ENCODE measurements around the gene BTRC. TPM values are rescaled to one million over a fixed set of nuclear protein-coding genes. Genes with fewer than 3 reads are reported as not detected.

BTRC gene
- total RNA-seq, 1 donor from 2014 or later, result 38.4 TPM

DNA sequence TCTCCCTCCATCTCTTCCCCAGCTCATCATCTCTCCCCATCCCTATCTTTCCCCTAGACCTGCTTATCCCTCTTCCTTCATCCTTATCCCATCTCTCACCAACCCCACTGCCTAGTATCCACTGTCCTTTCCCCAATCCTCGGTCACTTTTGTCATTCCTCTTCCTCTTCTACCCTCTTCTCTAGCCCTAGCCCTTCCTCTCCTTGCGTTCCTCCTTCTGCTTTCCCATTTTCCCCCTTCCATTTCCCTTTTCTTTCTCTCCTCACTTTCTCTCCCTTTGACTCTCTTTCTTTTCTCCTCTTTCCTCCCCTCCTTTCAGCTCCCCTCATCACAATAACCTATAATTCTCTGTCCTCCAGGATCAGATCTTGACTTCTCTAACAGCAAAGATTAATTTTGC is 150.5 kb downstream of the BTRC start:
- TF ChIP-seq, protein P1, sequence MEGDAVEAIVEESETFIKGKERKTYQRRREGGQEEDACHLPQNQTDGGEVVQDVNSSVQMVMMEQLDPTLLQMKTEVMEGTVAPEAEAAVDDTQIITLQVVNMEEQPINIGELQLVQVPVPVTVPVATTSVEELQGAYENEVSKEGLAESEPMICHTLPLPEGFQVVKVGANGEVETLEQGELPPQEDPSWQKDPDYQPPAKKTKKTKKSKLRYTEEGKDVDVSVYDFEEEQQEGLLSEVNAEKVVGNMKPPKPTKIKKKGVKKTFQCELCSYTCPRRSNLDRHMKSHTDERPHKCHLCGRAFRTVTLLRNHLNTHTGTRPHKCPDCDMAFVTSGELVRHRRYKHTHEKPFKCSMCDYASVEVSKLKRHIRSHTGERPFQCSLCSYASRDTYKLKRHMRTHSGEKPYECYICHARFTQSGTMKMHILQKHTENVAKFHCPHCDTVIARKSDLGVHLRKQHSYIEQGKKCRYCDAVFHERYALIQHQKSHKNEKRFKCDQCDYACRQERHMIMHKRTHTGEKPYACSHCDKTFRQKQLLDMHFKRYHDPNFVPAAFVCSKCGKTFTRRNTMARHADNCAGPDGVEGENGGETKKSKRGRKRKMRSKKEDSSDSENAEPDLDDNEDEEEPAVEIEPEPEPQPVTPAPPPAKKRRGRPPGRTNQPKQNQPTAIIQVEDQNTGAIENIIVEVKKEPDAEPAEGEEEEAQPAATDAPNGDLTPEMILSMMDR (IDR thresholded peaks at IDR 0.05; ENCODE audit: unreplicated experiment), result no peak
- Mint-ChIP-seq H3K4me3 (no peak overlapping the region), H3K9me3 (no peaks in the 10 kb centered on the region), H3K27me3 (ENCODE audit: low read depth) (no peaks in the 10 kb centered on the region), H3K36me3 (no peaks in the 10 kb centered on the region), H3K4me1 (peaks cover 13% of the 10 kb centered on the region), H3K27ac (no peak overlapping the region)
- no peak for DNase-seq (ENCODE audit: low spot score in 2 of 2, unreplicated experiment in 2 of 2)

- TF ChIP-seq, protein P1 (IDR thresholded peaks at IDR 0.05; ENCODE audit: unreplicated experiment), result no peak
- H3K27me3 Mint-ChIP-seq (ENCODE audit: low read depth), result no peaks in the 10 kb centered on the region
- H3K36me3 Mint-ChIP-seq, result no peaks in the 10 kb centered on the region
- DNase-seq (ENCODE audit: low spot score in 2 of 2, unreplicated experiment in 2 of 2), result no peak
- peaks cover 13% of the 10 kb centered on the region for H3K4me1 Mint-ChIP-seq
- H3K4me3 Mint-ChIP-seq, result no peak overlapping the region
- H3K27ac Mint-ChIP-seq, result no peak overlapping the region
- H3K9me3 Mint-ChIP-seq, result no peaks in the 10 kb centered on the region
These were observed 153.1 kb downstream of the BTRC start for GRCh38 chr10:101506829-101507661.

DNA sequence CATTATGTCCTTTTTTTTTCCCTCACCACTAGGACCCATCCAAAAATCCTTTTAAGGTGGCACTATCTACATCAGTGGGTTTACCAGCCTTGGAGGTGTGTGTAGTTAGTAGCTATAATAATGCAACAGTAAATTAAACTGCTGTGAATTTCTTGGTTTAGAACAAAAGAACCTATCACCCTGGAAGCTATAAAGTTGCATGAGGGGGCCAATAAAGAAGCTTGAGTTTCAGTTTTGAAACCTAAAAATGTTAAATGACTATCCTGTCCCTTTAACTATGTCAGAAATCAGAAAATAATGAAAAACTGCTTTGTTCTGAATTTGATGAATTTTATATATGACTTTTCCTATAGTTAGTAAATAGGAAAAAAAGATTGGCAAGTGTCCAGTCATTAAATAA is 153.9 kb downstream of the BTRC start:
- no peaks in the 10 kb centered on the region for H3K9me3 Mint-ChIP-seq
- peaks cover 13% of the 10 kb centered on the region for H3K4me1 Mint-ChIP-seq
- no peak overlapping the region for H3K4me3 Mint-ChIP-seq
- H3K27ac Mint-ChIP-seq, result no peak overlapping the region
- DNase-seq (ENCODE audit: low spot score in 2 of 2, unreplicated experiment in 2 of 2), result no peak
- H3K27me3 Mint-ChIP-seq (ENCODE audit: low read depth), result no peaks in the 10 kb centered on the region
- H3K36me3 Mint-ChIP-seq, result no peaks in the 10 kb centered on the region
- TF ChIP-seq, protein P1 (IDR thresholded peaks at IDR 0.05; ENCODE audit: unreplicated experiment), result no peak

GRCh38 chr10:101511938-101512337 is 158.0 kb downstream of the BTRC start:
- H3K36me3 Mint-ChIP-seq, result no peaks in the 10 kb centered on the region
- H3K27me3 Mint-ChIP-seq (ENCODE audit: low read depth), result no peaks in the 10 kb centered on the region
- TF ChIP-seq, protein P1 (IDR thresholded peaks at IDR 0.05; ENCODE audit: unreplicated experiment), result no peak
- H3K27ac Mint-ChIP-seq, result no peak overlapping the region
- H3K4me1 Mint-ChIP-seq, result peaks cover 6% of the 10 kb centered on the region
- H3K4me3 Mint-ChIP-seq, result no peak overlapping the region
- no peaks in the 10 kb centered on the region for H3K9me3 Mint-ChIP-seq
- no peak for DNase-seq (ENCODE audit: low spot score in 2 of 2, unreplicated experiment in 2 of 2)

DNA sequence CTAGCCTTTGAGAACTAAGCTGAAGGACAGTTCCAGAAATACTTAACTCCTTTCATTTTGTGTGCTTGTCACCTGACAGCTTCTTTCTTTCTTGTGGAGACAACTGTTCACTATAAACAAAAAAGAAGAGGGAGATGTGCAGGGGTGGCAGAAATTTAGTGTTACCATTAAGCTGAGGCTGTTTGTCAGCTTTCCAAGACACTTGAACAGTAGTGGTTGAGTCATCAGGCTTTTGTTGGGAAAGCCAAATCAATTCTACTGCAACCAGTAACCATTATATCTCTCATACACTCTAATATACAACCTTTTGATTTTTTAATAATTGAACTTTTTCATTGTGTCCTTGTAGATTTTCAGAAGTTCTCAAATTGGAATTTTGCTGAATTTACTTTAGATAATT is 158.8 kb downstream of the BTRC start:
- Mint-ChIP-seq H3K4me1 (no peaks in the 10 kb centered on the region), H3K9me3 (no peaks in the 10 kb centered on the region), H3K36me3 (no peaks in the 10 kb centered on the region), H3K27ac (no peak overlapping the region), H3K4me3 (no peak overlapping the region), H3K27me3 (ENCODE audit: low read depth) (no peaks in the 10 kb centered on the region)
- DNase-seq (ENCODE audit: low spot score in 2 of 2, unreplicated experiment in 2 of 2), result no peak
- TF ChIP-seq, protein P1 (IDR thresholded peaks at IDR 0.05; ENCODE audit: unreplicated experiment), result no peak

Measured in mesothelial cell of epicardium (in vitro differentiated cells).